Pancreas (tissue), 10 donors: ENCODE measurements around the gene SNX18. TPM values are rescaled to one million over a fixed set of nuclear protein-coding genes. Genes with fewer than 3 reads are reported as not detected.
A peak's percentile ranks its signal among the peaks of the same experiment; 100 is the strongest.

Experiments
- ATAC-seq, 4 donors: fragments of 200-7000 bp; cut with Tn5 transposase; one replicate each; pipeline versions ENCODE4 v1.8.0 to v1.9.1; 2020; ENCODE audit warnings: mild to moderate bottlenecking in 4 of 4, moderate library complexity in 4 of 4
- DNase-seq, 6 donors: peaks; one replicate each; pipeline ENCODE4 v3.0.0-alpha.2; 2020
- FAIRE-seq: peaks from 2 replicates; lab custom pipeline; 2012; peaks lifted over from hg19 to GRCh38; lab: Jason Lieb, UNC
- H3K27ac ChIP-seq, 4 donors: fragments of 200-600 bp; sonication (generic); 1 replicate in 3 of 4; 2 replicates in 1 of 4; pipeline versions ENCODE4 v1.5.0 to v1.8.0; 2020
- H3K27me3 ChIP-seq, 4 donors: fragments of 200-600 bp; one replicate each; pipeline ENCODE4 v1.8.0; 2021
- H3K36me3 ChIP-seq, 3 donors: fragments of 200-600 bp; sonication (generic) in 1 of 3; one replicate each; pipeline versions ENCODE4 v1.5.0 to v1.8.0; 2020 to 2021
- H3K4me1 ChIP-seq, 3 donors: fragments of 200-600 bp; one replicate each; pipeline ENCODE4 v1.8.0; 2021
- H3K4me3 ChIP-seq, 4 donors: fragments of 200-600 bp; sonication (generic) in 2 of 4; one replicate each; pipeline versions ENCODE4 v1.5.0 to v1.8.0; 2020 to 2021
- H3K9me3 ChIP-seq, 4 donors: fragments of 200-600 bp; one replicate each; pipeline ENCODE4 v1.8.0; 2021
- WGBS, 2 donors: extraction: QIAGEN DNeasy Blood & Tissue Kit; methylation state at CpG; one replicate each; pipeline ENCODE4 v1.1.7; 2013; 5-methylcytosine and 5-hydroxymethylcytosine counted together
- intact Hi-C, 3 donors: fragments of 100-400 bp; cut with DNase I; formaldehyde crosslinking; loops; one replicate each; pipeline versions ENCODE4 v1.11.1 to v1.14.2; 2022
- polyA plus RNA-seq, 2 donors: library from polyadenylated mRNA; stranded (reverse); fragments of 200-250 nt; gene quantifications; one replicate each; pipeline ENCODE4 v1.2.3, GENCODE V29; 2013
- total RNA-seq, 6 donors: library from RNA; stranded (reverse); fragmentation: NEBNext Ultra II Directional in 4 of 6; extraction: Animal tissue kit (Norgen Biotek cat#: 25700) in 4 of 6; gene quantifications; one replicate each; pipeline versions ENCODE4 v1.2.1 to v1.2.4, GENCODE V29; 2021 to 2023
- TF ChIP-seq, protein P1 (sequence below), 4 donors: fragments of 200-600 bp; sonication (generic) in 3 of 4; IDR thresholded peaks; one replicate each; pipeline versions ENCODE4 v1.5.0 to v1.8.0; 2021; ENCODE audit warnings: antibody characterized with exemption in 4 of 4
- donor health status: healthy with polysubstance abuse.
- donor health status: DM: no; HTN: no; CAD: no; lungs with moderate emphysema.
- donor health status: DM: no; HTN: no; CAD: no.
- donor health status: control.
- donor health status: control.
- donor health status: Bipolar disorder and iron deficiency.
- donor health status: DM: yes; HTN: yes; CAD: no.
- donor health status: DM: no; HTN: no; CAD: no.
- donor health status: DM: no; HTN: no; CAD: no.
- donor health status: DM: yes; HTN: yes; CAD: no.

The SNX18 gene
- total and polyA plus RNA-seq, 8 donors, result 2.9 to 20.0 (median 12.1) TPM

DNA sequence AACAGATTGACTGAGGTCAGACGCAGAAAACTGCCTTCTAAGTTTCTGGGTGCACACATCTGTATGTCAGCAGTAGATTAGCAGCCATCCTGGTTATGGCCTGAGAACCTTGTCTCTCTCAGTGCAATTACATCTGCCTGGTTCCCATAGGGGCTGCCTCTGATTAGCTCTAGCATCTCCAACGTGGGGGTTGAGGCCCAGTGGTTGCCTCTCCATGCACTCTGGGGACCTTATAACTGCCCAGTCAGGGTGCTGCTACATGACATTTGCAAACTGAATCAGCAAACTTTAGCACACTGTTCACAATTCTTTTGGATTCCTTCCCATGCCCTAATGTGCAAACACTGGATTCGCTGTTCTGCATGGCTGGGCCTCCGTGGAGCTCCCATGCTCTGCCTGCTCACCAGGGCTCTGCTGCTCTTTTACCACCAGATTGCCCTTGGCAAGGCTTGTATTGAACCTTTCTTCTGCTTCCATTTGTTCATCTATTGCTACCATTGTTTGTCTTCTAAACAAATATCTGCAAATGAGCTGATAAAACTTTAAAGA, 36.2 kb downstream of the SNX18 start:
- Histone ChIP-seq H3K27ac (no peak overlapping the region), H3K27me3 (no peaks in the 10 kb centered on the region), H3K9me3 (no peaks in the 10 kb centered on the region), H3K4me3 (no peak overlapping the region), H3K36me3 (no peaks in the 10 kb centered on the region), H3K4me1 (no peaks in the 10 kb centered on the region)
- 39 to 47% methylated on average over 4 of the region's 4 CpGs for WGBS, 2 donors
- no peak for FAIRE-seq
- ATAC-seq, result peak in 3 of 4 donors; percentile 44 to 59 (median 52)
- no peak for DNase-seq
- TF ChIP-seq, protein P1, sequence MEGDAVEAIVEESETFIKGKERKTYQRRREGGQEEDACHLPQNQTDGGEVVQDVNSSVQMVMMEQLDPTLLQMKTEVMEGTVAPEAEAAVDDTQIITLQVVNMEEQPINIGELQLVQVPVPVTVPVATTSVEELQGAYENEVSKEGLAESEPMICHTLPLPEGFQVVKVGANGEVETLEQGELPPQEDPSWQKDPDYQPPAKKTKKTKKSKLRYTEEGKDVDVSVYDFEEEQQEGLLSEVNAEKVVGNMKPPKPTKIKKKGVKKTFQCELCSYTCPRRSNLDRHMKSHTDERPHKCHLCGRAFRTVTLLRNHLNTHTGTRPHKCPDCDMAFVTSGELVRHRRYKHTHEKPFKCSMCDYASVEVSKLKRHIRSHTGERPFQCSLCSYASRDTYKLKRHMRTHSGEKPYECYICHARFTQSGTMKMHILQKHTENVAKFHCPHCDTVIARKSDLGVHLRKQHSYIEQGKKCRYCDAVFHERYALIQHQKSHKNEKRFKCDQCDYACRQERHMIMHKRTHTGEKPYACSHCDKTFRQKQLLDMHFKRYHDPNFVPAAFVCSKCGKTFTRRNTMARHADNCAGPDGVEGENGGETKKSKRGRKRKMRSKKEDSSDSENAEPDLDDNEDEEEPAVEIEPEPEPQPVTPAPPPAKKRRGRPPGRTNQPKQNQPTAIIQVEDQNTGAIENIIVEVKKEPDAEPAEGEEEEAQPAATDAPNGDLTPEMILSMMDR (IDR thresholded peaks at IDR 0.05), result no peak
- intact Hi-C loops, result no loop called here

- DNase-seq, result no peak
Measured at GRCh38 chr5:54556141-54556540, 38.6 kb downstream of the SNX18 start.

GRCh38 chr5:54558362-54558761, 40.8 kb downstream of the SNX18 start:
- Histone ChIP-seq H3K9me3 (no peaks in the 10 kb centered on the region), H3K27ac (no peak overlapping the region), H3K4me3 (no peak overlapping the region), H3K36me3 (no peaks in the 10 kb centered on the region), H3K27me3 (no peaks in the 10 kb centered on the region), H3K4me1 (no peaks in the 10 kb centered on the region)
- intact Hi-C loops, result no loop called here
- ATAC-seq (peak in 2 of 4 donors; percentile 36 to 62), DNase-seq (no peak), FAIRE-seq (no peak)
- 71 to 81% methylated on average over 1 of the region's 1 CpG for WGBS, 2 donors
- TF ChIP-seq, protein P1 (IDR thresholded peaks at IDR 0.05), result no peak

More at GRCh38 chr5:54556141-54556540, 38.6 kb downstream of the SNX18 start:
- TF ChIP-seq, protein P1 (IDR thresholded peaks at IDR 0.05), result no peak
- no peak overlapping the region for H3K27ac ChIP-seq
- no peaks in the 10 kb centered on the region for H3K9me3 ChIP-seq
- WGBS, 2 donors, result 64 to 80% methylated on average over 3 of the region's 3 CpGs
- ATAC-seq (no peak), FAIRE-seq (no peak)
- H3K4me3 ChIP-seq, result no peak overlapping the region
- intact Hi-C loops, result no loop called here
- H3K36me3 ChIP-seq, result no peaks in the 10 kb centered on the region
- H3K27me3 ChIP-seq, result no peaks in the 10 kb centered on the region
- H3K4me1 ChIP-seq, result no peaks in the 10 kb centered on the region

DNA sequence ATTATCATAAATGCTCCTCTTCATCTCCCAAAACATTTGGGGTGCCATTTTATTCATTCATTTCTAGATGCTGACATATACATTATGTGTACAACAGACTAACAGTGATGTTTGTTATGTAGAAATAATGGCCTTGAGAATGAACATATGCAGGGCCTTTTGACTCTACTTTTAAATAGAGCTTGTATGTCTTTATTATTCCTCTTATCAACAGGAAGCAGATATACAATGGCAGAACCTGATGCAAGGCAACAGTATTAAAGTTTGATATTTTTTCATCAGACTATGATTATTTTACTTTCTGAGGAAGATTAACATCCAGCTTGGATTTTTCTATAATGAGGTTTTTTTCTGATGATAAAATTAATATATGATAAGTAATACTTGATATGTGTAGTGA, 44.1 kb downstream of the SNX18 start:
- FAIRE-seq (no peak), DNase-seq (no peak), ATAC-seq (no peak)
- TF ChIP-seq, protein P1 (IDR thresholded peaks at IDR 0.05), result no peak
- intact Hi-C loops, result no loop called here
- H3K27me3 ChIP-seq, result no peaks in the 10 kb centered on the region
- no peak overlapping the region for H3K4me3 ChIP-seq
- H3K4me1 ChIP-seq, result no peaks in the 10 kb centered on the region
- H3K36me3 ChIP-seq, result no peaks in the 10 kb centered on the region
- H3K27ac ChIP-seq, result no peak overlapping the region
- no peaks in the 10 kb centered on the region for H3K9me3 ChIP-seq

- Histone ChIP-seq H3K9me3 (no peaks in the 10 kb centered on the region), H3K27me3 (no peaks in the 10 kb centered on the region), H3K4me1 (no peaks in the 10 kb centered on the region), H3K27ac (no peak overlapping the region), H3K4me3 (no peak overlapping the region), H3K36me3 (no peaks in the 10 kb centered on the region)
- TF ChIP-seq, protein P1 (IDR thresholded peaks at IDR 0.05), result no peak
- DNase-seq, result no peak
- no peak for FAIRE-seq
- 92 to 97% methylated on average over 1 of the region's 1 CpG for WGBS, 2 donors
- ATAC-seq, result no peak
- intact Hi-C loops, result no loop called here
Measured at GRCh38 chr5:54563083-54563761, 45.7 kb downstream of the SNX18 start.
